NCI-H2081 treated with DMSO at 0.1 percent for 48 hours (cell line): ENCODE data around the gene SIGLEC10.
"Not testable (repeated sequence)": the region's sequence is repeated elsewhere in the genome, so short reads cannot be mapped to it uniquely, and the experiment has no call there.

Experiments used
- DNase-seq: peaks from one replicate; lab custom pipeline; 2025; lab: John Stamatoyannopoulos, UW

The SIGLEC10 gene, protein sequence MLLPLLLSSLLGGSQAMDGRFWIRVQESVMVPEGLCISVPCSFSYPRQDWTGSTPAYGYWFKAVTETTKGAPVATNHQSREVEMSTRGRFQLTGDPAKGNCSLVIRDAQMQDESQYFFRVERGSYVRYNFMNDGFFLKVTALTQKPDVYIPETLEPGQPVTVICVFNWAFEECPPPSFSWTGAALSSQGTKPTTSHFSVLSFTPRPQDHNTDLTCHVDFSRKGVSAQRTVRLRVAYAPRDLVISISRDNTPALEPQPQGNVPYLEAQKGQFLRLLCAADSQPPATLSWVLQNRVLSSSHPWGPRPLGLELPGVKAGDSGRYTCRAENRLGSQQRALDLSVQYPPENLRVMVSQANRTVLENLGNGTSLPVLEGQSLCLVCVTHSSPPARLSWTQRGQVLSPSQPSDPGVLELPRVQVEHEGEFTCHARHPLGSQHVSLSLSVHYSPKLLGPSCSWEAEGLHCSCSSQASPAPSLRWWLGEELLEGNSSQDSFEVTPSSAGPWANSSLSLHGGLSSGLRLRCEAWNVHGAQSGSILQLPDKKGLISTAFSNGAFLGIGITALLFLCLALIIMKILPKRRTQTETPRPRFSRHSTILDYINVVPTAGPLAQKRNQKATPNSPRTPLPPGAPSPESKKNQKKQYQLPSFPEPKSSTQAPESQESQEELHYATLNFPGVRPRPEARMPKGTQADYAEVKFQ

DNA sequence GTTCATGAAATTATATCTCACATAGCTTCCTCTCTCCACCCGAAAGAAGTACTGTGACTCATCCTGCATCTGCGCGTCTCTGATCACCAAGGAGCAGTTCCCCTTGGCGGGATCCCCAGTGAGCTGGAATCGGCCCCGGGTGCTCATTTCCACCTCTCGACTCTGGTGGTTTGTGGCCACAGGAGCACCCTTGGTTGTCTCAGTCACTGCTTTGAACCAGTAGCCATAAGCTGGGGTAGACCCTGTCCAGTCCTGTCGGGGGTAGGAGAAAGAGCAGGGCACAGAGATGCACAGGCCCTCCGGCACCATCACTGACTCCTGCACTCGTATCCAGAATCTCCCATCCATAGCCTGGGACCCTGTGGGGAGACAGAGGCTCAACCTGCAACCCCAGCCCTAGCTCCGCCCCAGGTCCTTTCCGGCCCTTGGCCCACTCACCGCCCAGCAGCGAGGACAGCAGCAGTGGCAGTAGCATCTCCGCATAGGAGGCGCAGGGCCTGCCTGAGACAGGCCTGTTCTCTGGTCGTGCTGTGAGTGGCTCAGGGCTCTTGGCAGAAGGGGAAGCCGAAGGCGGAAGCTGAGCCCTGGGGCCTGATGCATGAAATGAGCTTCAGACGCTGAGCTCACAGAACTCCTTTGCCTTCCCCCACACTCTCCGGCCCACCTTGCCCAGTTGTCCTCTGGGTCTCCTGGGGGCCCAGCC is at the start of gene SIGLEC10:
TSS of gene SIGLEC10 (minus strand) at position 536 of the 703 bp plus-strand sequence. CDS start at position 475, 61 bp downstream.
- DNase-seq, result no peak

DNA sequence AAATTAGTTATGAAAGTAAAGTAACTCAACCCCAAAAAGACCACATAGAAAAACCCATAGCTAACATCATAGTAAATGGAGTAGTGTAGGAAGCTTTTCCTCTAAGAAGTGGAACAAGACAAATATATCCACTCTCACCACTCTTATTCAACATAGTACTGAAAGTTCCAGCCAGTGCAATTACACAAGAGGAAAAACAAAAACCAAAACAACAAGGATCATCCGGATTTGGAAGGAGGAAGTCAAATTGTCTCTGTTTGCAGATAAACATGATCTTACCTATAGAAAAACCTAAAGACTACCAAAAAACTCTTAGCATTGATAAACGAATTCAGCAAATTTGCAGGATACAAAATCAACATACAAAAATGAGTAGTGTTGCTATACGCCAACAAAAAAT is 49.3 kb upstream of the SIGLEC10 start:
- DNase-seq, result no peak

DNA sequence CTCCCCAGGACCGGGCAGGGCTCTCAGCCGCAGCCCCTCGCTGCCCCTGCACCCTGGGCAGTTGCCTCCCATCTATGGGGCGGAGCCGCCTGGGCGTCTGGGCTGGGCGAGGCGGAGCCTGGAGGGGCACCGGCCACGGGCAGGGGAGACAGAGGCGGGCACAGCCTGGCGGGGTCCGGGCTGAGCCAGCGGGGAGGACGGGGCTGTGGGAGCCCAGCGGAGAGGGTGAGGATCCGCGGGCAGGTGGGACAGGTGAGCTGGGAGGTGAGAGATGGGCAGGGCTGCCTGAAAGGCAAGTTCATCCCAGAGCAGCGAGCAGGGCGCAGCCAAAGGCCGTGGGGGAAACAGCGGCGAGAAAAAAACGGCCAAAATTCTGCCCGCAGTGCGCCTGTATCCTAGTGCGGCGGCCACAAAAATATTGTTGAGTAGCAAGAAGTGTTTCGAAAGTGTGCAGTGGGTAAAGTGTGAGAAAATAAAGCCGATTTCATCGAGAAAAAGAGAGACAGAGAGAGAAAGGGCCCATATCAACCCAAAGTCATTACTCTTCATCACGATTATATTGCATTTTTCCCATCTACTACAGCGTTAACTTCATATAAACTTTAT is 46.6 kb upstream of the SIGLEC10 start:
- not testable (repeated sequence) for DNase-seq

DNA sequence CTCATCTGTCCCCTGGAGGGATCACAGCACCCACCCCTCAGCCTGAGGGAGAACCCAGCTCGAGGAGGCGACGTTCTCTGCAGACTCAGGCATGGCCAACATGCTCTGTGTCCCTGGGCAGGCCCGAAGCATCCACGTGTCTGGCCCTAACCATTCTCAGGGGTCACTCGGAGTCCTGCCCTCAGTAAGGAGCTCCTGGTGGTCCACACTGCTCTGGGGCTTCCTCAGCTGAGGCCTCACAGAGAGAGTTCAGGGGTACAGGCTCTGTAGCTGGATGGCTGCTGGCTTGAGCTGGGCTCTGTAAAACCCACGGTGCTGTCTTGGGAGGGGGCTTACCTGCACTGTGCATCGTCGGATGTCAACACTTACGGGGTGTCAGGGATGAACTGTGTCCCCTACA is 45.2 kb upstream of the SIGLEC10 start:
- DNase-seq, result no peak

- DNase-seq, result no peak
These were observed 44.8 kb upstream of the SIGLEC10 start for GRCh38 chr19:51462276-51462675.

DNA sequence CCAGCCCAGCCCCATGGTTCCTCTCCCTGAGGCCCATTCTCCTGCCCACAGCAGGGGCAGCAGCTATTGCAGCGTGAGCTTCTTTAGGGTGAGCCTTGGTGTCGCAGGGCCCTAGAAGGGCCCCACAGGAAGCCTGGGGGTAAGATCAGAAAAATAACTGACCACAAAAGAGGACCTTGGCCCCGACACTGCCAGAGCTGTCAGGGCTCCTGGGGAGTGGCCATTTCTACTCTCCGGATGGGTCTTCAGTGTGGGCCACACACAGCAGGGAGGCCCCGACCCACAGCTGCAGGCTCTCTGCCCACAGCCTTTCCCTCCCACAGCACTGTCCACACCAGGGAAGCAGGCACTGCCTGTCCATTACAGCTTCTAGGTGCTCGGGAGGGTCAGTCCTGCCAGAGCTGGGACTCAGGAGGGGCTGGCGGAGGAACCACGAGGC is 44.3 kb upstream of the SIGLEC10 start:
- no peak for DNase-seq

DNA sequence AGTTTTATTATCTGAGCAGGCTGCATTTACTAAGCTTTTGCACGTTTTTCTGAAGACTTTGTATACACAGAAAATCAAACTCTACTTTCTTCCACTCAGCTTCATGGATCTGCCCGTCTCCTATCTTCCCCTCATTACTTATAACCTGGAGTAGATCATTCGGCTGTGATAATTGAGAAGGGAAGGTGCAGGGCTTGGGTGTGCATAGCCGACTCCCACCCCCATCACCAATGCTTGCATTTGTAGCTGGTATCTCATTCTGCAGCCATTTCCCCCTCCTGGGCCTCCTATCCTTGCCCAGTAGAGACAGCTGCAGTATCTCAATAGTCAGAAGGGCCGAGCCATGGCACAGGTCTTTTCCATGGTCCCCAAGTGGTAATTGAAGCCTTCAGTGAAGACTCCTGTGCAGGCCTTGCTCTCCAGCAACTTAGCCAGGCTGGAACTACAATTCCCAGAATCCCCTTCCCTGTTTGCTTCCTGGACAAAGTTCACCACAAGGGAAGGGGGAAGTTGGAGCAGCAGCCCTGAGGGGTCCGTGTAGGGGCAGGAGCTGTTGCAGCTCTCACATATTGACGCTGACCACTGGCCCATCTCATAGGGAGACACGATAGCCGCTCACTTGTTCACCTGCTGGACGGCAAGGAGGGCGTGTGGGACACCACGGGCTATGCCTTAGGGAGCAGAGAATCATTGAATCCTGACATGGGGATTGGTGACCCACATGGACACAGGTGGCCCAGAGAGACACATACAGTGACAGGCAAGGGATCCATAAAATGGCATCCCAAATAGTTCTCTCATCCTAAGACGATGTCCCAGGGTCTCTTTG is 42.9 kb upstream of the SIGLEC10 start:
- no peak for DNase-seq

GRCh38 chr19:51458899-51459505 is 41.6 kb upstream of the SIGLEC10 start:
- DNase-seq, result no peak

DNA sequence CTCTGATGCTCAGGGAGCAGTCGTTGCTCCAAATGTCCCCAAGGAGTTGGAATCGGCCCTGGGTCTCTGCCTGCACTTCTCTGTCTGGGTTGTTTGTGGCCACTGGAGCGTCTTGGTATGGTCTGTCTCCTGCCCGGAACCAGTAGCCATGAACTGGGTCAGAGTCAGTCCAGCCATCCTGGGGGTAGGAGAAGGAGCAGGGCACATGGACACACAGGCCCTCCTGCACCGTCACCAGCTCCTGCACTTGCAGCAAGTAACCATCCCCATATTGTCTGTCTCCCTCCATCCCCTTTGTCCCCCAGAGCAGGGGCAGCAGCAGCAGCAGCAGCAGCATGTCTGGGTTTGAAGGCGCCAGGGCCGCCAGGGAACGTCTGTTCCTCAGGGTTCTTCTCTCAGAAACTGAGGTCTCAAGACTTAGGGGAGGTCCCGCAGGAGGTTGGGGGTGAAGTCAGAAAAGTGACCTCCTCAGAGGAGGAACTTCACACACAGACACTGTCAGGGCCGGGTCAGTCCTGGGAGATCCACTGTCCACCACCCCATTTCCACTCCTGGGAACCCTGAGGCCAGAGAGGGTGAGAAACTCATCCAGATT is 40.7 kb upstream of the SIGLEC10 start, which contains the start of gene SIGLEC8:
TSS of gene SIGLEC8 (minus strand) at position 404 of the 595 bp plus-strand sequence. CDS start at position 337, 67 bp downstream.
- no peak for DNase-seq

GRCh38 chr19:51457351-51458013 is 40.0 kb upstream of the SIGLEC10 start:
- no peak for DNase-seq

DNA sequence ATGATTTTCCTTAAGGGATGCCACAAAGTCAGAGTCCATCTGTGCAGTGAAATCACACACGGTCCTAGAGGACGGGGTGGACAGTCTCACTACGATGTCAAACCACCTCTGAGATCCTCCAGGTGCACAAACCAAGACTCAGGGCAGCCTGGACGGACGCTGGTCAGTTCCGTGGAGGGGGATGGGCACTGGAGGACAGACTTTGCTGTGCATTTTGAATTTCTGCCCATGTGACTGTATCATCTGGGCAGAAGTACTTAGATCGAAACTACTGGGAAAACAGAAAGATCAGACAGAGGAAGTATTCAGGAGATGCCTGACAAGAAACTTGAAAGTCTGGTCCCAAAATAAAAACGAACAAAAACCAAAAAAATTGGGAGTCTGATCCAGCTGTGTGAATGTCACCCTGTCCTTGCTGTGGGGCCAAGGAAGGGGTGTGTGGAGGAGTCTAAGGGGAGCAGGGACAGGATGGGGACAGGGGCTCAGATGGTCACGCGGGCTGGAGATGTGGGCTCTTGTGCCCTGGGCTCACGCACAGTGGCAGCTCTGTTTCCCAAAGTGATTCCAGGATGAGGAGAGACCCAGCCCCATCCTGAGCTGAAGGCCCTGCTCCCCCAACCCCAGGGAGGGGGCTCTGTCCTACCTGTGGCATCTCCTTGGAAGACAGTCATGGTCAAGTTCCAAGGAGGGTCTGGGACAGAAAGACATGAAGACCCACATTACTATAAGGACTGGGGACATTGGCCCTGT is 39.3 kb upstream of the SIGLEC10 start:
- no peak for DNase-seq

DNA sequence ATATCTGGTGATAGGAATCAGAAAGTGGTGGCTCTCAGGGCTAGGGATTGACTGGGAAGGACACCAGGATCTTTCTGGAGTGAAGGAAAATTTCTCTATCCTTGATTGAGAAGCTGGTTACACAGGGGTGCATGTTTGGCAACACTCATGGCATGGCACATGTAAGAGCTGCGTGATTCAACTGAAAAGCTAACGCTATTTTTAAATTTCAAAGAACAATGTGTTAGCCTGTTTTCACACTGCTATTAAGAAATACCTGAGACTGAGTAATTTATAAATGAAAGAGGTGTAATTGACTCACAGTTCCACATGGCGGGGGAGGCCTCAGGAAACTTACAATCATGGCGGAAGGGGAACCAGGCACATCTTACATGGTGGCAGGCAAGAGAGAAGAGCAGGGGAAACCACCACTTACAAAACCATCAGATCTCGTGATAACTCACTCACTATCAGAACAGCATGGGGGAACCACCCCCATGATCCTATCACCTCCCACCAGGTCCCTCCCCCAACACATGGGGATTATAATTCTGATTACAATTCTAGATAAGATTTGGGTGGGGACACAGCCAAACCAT is 33.4 kb upstream of the SIGLEC10 start:
- DNase-seq, result no peak

- no peak for DNase-seq
These were observed 31.1 kb upstream of the SIGLEC10 start for GRCh38 chr19:51448411-51449016.

- no peak for DNase-seq
These were observed 30.6 kb upstream of the SIGLEC10 start for GRCh38 chr19:51448011-51448410.

DNA sequence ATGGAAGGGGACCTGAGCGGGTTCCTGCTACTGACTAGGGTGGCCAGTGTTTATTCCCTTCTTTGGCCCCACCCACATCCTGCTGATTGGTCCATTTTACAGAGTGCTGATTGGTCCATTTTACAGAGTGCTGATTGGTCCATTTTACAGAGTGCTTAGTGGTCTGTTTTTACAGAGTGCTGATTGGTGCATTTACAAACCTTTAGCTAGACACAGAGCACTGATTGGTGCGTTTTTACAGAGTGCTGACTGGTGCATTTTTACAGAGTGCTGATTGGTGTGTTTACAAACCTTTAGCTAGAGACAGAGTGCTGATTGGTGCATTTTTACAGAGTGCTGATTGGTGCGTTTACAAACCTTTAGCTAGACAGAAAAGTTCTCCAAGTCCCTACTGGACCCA is 30.1 kb upstream of the SIGLEC10 start:
- not testable (repeated sequence) for DNase-seq

- no peak for DNase-seq
These were observed 24.3 kb upstream of the SIGLEC10 start for GRCh38 chr19:51441410-51442390.

GRCh38 chr19:51440846-51441409 is 23.5 kb upstream of the SIGLEC10 start:
- DNase-seq, result no peak
